Neural crest cell (in vitro differentiated cells): Measurements from ENCODE around the gene CCDC142. TPM values are rescaled to one million over a fixed set of nuclear protein-coding genes. Genes with fewer than 3 reads are reported as not detected.

Experiments used
- DNase-seq: peaks from one replicate; pipeline ENCODE4 v3.0.0; 2021; ENCODE audit warnings: low read depth, mixed read lengths, low spot score
- H3K27ac Mint-ChIP-seq: one replicate; pipeline ENCODE4 v1.8.0; 2021; ENCODE audit warnings: mild to moderate bottlenecking, mixed read lengths; ENCODE audit not compliant: unreplicated experiment
- H3K27me3 Mint-ChIP-seq: 2 replicates; pipeline ENCODE4 v1.8.0; 2021; ENCODE audit warnings: low read depth, mild to moderate bottlenecking, mixed read lengths
- H3K36me3 Mint-ChIP-seq: 2 replicates; pipeline ENCODE4 v1.8.0; 2021; ENCODE audit warnings: low read depth, mild to moderate bottlenecking, mixed read lengths
- H3K4me1 Mint-ChIP-seq: 2 replicates; pipeline ENCODE4 v1.8.0; 2021; ENCODE audit warnings: mixed read lengths
- H3K4me3 Mint-ChIP-seq: one replicate; pipeline ENCODE4 v1.8.0; 2021; ENCODE audit warnings: mild to moderate bottlenecking, mixed read lengths
- H3K9me3 Mint-ChIP-seq: 2 replicates; pipeline ENCODE4 v1.8.0; 2021; ENCODE audit warnings: mixed read lengths
- total RNA-seq: library from RNA; stranded (reverse); gene quantifications from 2 replicates; pipeline ENCODE4 v1.2.1, GENCODE V29; 2021
- TF ChIP-seq, protein P1 (sequence below): fragments of 200-600 bp; sonication (generic); conservative IDR thresholded peaks from 2 replicates; pipeline ENCODE4 v1.5.0; 2021; ENCODE audit warnings: antibody characterized with exemption, mild to moderate bottlenecking

The CCDC142 gene
- total RNA-seq, 1 donor from 2014 or later, result 35.0 TPM

- H3K27ac Mint-ChIP-seq, result no peak overlapping the region
- H3K4me1 Mint-ChIP-seq, result peaks cover 19% of the 10 kb centered on the region
- DNase-seq, result no peak
- H3K36me3 Mint-ChIP-seq, result peaks cover 15% of the 10 kb centered on the region
- no peaks in the 10 kb centered on the region for H3K9me3 Mint-ChIP-seq
- H3K4me3 Mint-ChIP-seq, result peak overlapping the region; percentile 86
- peaks cover 84% of the 10 kb centered on the region for H3K27me3 Mint-ChIP-seq
- TF ChIP-seq, protein P1, sequence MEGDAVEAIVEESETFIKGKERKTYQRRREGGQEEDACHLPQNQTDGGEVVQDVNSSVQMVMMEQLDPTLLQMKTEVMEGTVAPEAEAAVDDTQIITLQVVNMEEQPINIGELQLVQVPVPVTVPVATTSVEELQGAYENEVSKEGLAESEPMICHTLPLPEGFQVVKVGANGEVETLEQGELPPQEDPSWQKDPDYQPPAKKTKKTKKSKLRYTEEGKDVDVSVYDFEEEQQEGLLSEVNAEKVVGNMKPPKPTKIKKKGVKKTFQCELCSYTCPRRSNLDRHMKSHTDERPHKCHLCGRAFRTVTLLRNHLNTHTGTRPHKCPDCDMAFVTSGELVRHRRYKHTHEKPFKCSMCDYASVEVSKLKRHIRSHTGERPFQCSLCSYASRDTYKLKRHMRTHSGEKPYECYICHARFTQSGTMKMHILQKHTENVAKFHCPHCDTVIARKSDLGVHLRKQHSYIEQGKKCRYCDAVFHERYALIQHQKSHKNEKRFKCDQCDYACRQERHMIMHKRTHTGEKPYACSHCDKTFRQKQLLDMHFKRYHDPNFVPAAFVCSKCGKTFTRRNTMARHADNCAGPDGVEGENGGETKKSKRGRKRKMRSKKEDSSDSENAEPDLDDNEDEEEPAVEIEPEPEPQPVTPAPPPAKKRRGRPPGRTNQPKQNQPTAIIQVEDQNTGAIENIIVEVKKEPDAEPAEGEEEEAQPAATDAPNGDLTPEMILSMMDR, result no peak
Observed at GRCh38 chr2:74497777-74498499, 15.1 kb upstream of the CCDC142 start.

GRCh38 chr2:74496997-74497776 lies 14.4 kb upstream of the CCDC142 start:
- Mint-ChIP-seq H3K9me3 (no peaks in the 10 kb centered on the region), H3K36me3 (peaks cover 15% of the 10 kb centered on the region), H3K27me3 (peaks cover 76% of the 10 kb centered on the region), H3K4me1 (peaks cover 12% of the 10 kb centered on the region), H3K4me3 (peak overlapping the region; percentile 65), H3K27ac (no peak overlapping the region)
- TF ChIP-seq, protein P1, result no peak
- DNase-seq, result no peak

DNA sequence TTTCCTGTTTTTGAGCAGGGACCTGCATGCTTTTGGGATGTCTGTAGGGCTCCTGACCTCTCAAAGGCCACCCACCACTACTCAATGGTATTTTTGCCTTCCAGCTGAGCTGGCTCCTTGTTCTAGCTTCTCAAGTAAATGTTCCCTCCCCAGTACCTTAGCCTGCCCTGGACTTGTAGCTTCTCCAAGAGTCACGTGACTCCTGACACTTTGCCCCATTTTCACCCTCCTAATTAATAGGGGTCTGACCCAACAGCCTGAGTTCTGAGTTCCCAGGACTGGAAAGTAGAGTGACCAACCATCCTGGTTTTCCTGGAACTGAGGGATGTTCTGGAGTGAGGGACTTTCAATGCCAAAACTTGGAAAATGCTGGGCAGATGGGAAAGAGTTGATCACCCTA lies 12.6 kb upstream of the CCDC142 start:
- Mint-ChIP-seq H3K27me3 (peaks cover 59% of the 10 kb centered on the region), H3K27ac (no peak overlapping the region), H3K4me1 (peaks cover 12% of the 10 kb centered on the region), H3K9me3 (no peaks in the 10 kb centered on the region), H3K4me3 (no peak overlapping the region), H3K36me3 (peaks cover 13% of the 10 kb centered on the region)
- TF ChIP-seq, protein P1, result no peak
- DNase-seq, result no peak

- DNase-seq, result no peak
- TF ChIP-seq, protein P1, result no peak
- Mint-ChIP-seq H3K4me1 (peaks cover 5% of the 10 kb centered on the region), H3K9me3 (no peaks in the 10 kb centered on the region), H3K36me3 (peaks cover 15% of the 10 kb centered on the region), H3K4me3 (no peak overlapping the region), H3K27ac (no peak overlapping the region), H3K27me3 (peaks cover 41% of the 10 kb centered on the region)
Observed at GRCh38 chr2:74493546-74493945, 10.7 kb upstream of the CCDC142 start.

DNA sequence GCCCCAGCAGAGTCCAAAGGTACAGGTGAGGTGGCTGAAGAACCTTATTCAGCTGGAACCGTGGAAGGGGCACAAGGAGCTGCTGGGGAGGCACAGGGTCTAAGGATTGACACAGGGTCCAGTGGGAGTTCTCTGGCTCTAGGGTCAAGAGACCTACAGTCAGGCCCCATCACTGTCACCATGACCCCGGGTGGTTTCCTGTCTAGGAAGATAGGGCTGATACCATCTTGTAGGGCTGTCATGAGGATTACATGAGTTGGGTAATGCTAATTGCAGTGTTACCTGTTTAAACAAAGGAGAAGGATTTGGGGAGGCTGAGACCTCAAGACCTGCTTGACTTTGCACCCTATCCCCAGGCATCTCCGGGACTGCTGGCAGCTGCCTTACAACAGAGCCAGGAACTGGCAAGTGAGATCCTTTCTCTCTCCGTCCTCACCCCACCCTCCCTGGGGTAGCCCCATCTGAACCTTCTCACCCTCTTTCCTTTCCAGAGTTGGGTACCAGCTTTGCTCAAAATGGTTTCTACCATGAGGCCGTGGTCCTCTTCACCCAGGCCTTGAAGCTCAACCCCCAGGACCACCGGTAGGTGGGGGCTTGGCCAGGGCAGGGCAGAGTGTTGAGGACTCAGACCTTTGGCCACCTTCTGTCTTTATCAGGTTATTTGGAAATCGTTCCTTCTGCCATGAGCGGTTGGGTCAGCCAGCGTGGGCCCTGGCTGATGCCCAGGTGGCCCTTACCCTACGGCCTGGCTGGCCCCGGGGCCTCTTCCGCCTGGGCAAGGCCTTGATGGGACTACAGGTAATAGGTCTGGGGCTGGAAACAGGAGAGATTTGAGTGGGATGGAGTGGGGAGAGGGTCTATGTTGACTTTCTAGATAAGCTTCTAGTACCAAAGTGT lies 9.1 kb upstream of the CCDC142 start:
- H3K27ac Mint-ChIP-seq, result no peak overlapping the region
- no peak for DNase-seq
- peaks cover 24% of the 10 kb centered on the region for H3K27me3 Mint-ChIP-seq
- H3K4me3 Mint-ChIP-seq, result no peak overlapping the region
- TF ChIP-seq, protein P1, result no peak
- H3K4me1 Mint-ChIP-seq, result no peaks in the 10 kb centered on the region
- H3K36me3 Mint-ChIP-seq, result peaks cover 15% of the 10 kb centered on the region
- H3K9me3 Mint-ChIP-seq, result no peaks in the 10 kb centered on the region
